ENCODE measurements around the gene ZFAND2A. TPM values are rescaled to one million over a fixed set of nuclear protein-coding genes. Genes with fewer than 3 reads are reported as not detected.

The ZFAND2A gene
- total and polyA plus RNA-seq, 2 donors (not counting 3 experiments of a cell fraction or from before 2014, with no cell fraction given) = 31.8 to 40.6 TPM

- dilution Hi-C loops (cut with MboI; ENCODE audit: extremely low pct_ligation_motif_present, low sequenced_read_pairs) = no loop called here
- TF ChIP-seq POLR2AphosphoS5 (IDR thresholded peaks at IDR 0.05; ENCODE audit: insufficient read depth, low read depth, low read length) = peak; percentile 46
- TF ChIP-seq FOS (IDR thresholded peaks at IDR 0.05; ENCODE audit: borderline replicate concordance, insufficient read depth, low read length) = peak; percentile 70
- no peak for TF ChIP-seq EZH2 (IDR thresholded peaks at IDR 0.05; ENCODE audit: borderline replicate concordance, low read depth, low read length, severe bottlenecking)
- no peak for TF ChIP-seq CTCF (IDR thresholded peaks at IDR 0.05; ENCODE audit: extremely low read depth in 1 of 2, insufficient read depth in 1 of 2, low read depth in 1 of 2, low read length in 2 of 2)
- TF ChIP-seq MYC (IDR thresholded peaks at IDR 0.05; ENCODE audit: low read depth, low read length) = no peak
- peak; percentile 91 for TF ChIP-seq JUN (IDR thresholded peaks at IDR 0.05; ENCODE audit: borderline replicate concordance, insufficient read depth, insufficient read length, low read depth)
- no peak for TF ChIP-seq POLR2A (IDR thresholded peaks at IDR 0.05; ENCODE audit: low read depth, low read length)
- no peaks in the 10 kb centered on the region for H3K79me2 ChIP-seq (ENCODE audit: control insufficient read depth, insufficient read depth, low read length)
- no peak overlapping the region for H3K4me3 ChIP-seq (replicated peaks in 1 of 3; ENCODE audit: insufficient read depth in 1 of 3, low read depth in 1 of 3, low read length in 3 of 3)
- peaks cover 13% of the 10 kb centered on the region for H3K4me1 ChIP-seq (ENCODE audit: control insufficient read depth, extremely low read depth, insufficient read depth, low read length)
- H2AFZ ChIP-seq (ENCODE audit: low read depth, low read length) = peak overlapping the region; percentile 16
- no peaks in the 10 kb centered on the region for H3K9me3 ChIP-seq (replicated peaks; ENCODE audit: control insufficient read depth, insufficient read depth, low read length)
- no peaks in the 10 kb centered on the region for H3K27me3 ChIP-seq (ENCODE audit: control insufficient read depth in 2 of 2, insufficient read depth in 2 of 2, low read length in 2 of 2)
- no peaks in the 10 kb centered on the region for H3K9me1 ChIP-seq (replicated peaks; ENCODE audit: control insufficient read depth, extremely low read depth, insufficient read depth, low read length)
- H3K27ac ChIP-seq (ENCODE audit: insufficient read depth, low read depth, low read length) = peak overlapping the region; percentile 52
- FAIRE-seq (peak; percentile 97), DNase-seq (ENCODE audit: low read depth, low spot score) (peak; percentile 87)
- CTCF ChIA-PET = interaction anchor here (1.0 to 4.9 kb wide), 9 partner anchors 9 to 283 kb away, joined by 3 to 39 read pairs (median 8); no protein-coding TSS in a partner anchor
- BruUV-seq (replicated peaks) = no TSS peak
- no peaks in the 10 kb centered on the region for H4K20me1 ChIP-seq (replicated peaks; ENCODE audit: control insufficient read depth, extremely low read depth, insufficient read depth, low read length)
- H3K36me3 ChIP-seq (ENCODE audit: control insufficient read depth in 2 of 2, extremely low read depth in 1 of 2, insufficient read depth in 2 of 2, low read length in 2 of 2) = no peaks in the 10 kb centered on the region
- intact Hi-C loops (cut with micrococcal nuclease) = no loop called here
- H3K4me2 ChIP-seq (ENCODE audit: insufficient read depth, low read length) = no peak overlapping the region
- POLR2A ChIA-PET = no interaction called here
- no peak overlapping the region for H3K9ac ChIP-seq (replicated peaks; ENCODE audit: extremely low read depth, insufficient read depth, low read length)
Observed at GRCh38 chr7:1192171-1192676, 32.2 kb upstream of the ZFAND2A start.
